Ovary (tissue), 3 donors: ENCODE measurements around the gene CAB39.

Source experiments
- EP300 ChIP-seq: sonication (generic); formaldehyde crosslinking; IDR thresholded peaks from one replicate; pipeline ENCODE4 v1.6.1; 2017; ENCODE audit warnings: antibody characterized with exemption
- POLR2A ChIP-seq: fragments of 450-650 bp; IDR thresholded peaks from one replicate; pipeline ENCODE4 v1.6.1; 2017; ENCODE audit warnings: antibody characterized with exemption, mild to moderate bottlenecking, moderate library complexity
- TF ChIP-seq, protein P1 (sequence below), 3 donors: fragments of 450-650 bp in 2 of 3; fragments of 200-600 bp in 1 of 3; IDR thresholded peaks; one replicate each; pipeline versions ENCODE4 v1.5.1 to v1.8.0; 2016 to 2022; ENCODE audit warnings: antibody characterized with exemption in 3 of 3, mild to moderate bottlenecking in 1 of 3
- donor health status: DM: no; HTN: no; CAD: no.

DNA sequence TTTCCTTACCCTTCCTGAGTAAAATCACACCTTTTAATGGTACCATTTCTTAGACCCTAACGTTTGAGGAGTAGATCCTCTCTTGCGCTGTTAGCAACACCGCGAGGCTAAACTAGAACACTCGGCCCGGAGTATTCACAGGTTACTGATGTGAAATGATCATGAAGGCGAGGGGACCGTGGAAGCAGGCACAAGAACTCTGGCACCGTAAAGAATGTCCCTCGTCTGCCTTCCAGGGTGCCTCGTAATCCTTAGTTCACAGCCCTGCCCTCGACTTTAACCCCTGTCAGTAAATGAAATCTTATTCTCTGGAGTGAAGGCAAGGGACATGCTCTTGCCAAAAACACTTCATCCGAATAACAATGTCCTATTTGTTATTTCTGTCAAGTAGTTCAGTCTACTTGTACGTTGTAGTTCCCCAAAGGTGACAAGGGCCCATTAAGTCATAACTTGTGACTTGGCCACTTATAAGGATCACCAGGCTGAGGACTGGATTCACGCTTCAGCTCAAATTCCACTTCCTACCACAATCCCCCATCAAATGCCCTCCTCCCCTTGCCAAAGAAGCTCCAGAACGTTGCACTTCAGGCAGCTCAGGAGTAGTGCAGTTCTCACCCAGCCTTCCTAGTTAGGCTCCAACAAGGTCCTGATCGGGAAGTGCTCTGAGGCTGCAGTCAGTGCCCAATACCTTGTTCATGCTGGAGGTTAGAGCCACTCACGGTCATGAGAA lies 108.8 kb downstream of the CAB39 start:
- TF ChIP-seq, protein P1, sequence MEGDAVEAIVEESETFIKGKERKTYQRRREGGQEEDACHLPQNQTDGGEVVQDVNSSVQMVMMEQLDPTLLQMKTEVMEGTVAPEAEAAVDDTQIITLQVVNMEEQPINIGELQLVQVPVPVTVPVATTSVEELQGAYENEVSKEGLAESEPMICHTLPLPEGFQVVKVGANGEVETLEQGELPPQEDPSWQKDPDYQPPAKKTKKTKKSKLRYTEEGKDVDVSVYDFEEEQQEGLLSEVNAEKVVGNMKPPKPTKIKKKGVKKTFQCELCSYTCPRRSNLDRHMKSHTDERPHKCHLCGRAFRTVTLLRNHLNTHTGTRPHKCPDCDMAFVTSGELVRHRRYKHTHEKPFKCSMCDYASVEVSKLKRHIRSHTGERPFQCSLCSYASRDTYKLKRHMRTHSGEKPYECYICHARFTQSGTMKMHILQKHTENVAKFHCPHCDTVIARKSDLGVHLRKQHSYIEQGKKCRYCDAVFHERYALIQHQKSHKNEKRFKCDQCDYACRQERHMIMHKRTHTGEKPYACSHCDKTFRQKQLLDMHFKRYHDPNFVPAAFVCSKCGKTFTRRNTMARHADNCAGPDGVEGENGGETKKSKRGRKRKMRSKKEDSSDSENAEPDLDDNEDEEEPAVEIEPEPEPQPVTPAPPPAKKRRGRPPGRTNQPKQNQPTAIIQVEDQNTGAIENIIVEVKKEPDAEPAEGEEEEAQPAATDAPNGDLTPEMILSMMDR (IDR thresholded peaks at IDR 0.05): no peak
- TF ChIP-seq POLR2A (no peak), EP300 (no peak)
